CD4-positive, alpha-beta T cell treated with Interleukin-15 for 4 hours (primary cell): Measurements from ENCODE around the gene CDH11.

Source experiments
- DNase-seq: peaks from one replicate; pipeline ENCODE4 v3.0.0-alpha.2; 2020; ENCODE audit warnings: low spot score

CDH11 gene

DNA sequence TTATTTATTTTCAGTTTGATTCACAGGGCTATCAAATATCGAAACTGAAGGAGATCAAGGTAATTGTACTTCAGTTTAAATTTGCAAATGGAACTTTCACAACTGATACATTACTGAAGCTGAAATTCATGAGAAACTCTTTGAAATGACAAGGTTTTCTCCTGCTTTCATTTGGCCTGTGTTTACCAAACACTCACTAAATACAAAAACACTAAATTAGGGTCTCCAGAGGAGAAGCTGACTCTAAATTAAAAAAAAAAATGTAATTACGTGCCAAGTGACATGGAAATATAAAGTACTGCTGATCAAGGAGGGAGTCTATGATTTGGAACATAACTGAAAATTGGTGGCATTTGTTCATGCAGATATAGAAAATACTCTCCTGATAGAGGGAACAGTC is 205.8 kb downstream of the CDH11 start:
- no peak for DNase-seq

DNA sequence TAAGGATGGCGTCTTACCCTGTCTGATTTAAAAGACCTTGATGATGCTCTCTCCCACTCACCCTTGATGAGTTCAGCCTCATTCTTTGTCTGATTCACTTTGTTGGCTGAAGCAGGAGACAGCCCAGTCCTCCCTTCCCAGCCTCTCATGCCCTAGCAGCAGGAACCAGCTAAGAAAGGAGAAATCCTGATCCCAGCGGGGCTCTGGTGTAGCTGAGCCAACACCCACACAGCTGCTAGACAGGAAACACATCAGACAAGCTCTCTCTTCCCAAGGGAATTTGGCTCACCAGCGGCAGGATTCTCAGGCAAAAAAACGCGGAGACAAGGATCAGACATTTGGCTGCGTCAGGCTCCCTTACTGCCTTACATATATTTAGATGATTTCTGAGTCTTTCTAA is 211.5 kb downstream of the CDH11 start:
- DNase-seq = no peak

DNA sequence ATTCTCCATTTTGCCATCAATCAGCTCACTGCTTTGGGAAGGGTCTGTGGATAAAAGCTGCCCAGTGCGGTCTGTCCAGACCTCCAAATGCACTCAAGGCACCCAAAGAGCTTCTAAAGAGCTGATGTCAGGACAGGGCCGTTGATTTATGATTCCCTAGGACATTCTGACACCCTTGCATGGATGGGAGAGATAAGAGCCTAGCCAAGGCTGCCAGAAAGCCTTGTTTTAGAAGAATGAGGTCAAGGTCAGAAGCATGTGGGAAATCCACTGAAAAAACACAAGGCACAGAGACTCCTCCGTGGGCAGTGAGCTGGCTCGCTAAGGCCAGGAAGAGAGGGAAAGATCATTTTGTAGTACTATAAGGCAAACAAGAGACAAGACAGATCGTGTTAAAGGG is 214.0 kb downstream of the CDH11 start:
- no peak for DNase-seq

DNA sequence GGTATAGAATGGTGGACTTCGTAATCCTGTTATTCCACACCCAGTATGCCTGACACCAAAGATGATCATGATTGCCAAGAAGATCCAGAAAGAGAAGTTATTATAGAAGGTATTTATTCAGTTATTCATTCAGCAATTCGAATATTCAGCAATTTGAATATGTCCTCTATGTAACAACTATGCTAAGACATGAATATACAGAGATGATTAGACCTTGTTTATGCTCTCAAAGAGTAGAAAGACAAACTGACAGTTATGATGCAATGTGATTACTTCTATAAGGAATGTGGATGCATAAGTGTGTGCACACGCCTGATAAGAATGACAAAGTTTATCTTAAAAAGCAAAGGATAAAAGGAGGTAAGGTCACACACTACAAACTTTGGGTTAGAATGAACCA is 218.1 kb downstream of the CDH11 start:
- no peak for DNase-seq

DNA sequence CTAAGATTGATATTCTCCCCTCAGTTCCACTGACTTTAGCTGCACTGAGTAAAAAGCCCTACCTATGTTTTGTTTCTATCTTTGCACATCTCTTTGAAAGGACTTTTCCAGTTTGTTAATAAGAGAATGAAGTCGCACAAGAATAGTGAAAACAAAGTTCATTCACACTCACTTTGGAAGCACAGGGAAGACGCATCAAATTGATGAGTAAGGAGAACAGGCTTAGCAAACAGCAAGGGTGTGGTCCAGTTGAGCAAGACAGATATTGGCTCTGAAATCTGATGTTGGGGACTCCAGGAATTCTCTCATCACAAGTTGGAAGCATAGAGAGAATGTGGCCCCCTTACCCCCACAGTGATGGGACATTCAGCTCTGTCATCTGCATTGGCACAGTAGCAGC is 221.3 kb downstream of the CDH11 start:
- no peak for DNase-seq

DNA sequence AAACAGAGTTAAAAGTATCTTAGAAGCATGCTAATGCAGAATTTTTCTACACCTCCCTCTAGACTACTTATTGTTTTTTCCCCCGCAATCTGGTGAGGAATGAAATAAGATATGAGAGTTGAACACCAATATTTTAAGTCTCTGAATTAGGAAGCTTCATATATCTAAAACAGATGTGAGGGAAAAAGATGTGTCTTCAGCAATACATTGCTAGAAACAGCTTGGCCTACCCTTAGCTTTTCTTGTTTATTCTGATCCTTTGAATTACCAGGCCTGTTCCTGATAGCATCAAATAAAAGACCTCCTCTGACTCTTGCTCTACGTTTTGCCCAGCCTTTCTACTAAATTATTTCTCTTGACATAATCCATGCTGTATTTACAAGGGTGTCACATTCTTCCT is 221.8 kb downstream of the CDH11 start:
- DNase-seq = no peak

DNA sequence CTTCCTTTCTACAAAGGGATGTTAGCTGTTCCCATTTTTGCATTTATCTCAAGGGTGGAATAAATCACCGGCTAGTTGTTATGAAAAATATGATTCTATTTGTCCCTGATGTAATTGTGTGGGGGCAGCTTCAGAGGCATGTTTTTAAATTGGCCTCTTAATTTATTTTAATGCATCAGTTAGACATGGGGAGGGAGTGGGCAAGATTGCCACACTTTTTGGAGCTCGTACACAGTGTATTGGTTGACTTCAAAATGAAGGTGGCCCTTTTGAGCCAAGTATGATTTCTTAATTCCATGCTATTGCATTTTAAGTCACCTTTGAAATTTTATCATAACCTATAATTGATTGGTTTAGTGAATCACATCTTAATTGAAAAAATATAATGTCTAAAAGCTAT is 223.7 kb downstream of the CDH11 start:
- no peak for DNase-seq
